ENCODE data around the gene CD70.

DNA sequence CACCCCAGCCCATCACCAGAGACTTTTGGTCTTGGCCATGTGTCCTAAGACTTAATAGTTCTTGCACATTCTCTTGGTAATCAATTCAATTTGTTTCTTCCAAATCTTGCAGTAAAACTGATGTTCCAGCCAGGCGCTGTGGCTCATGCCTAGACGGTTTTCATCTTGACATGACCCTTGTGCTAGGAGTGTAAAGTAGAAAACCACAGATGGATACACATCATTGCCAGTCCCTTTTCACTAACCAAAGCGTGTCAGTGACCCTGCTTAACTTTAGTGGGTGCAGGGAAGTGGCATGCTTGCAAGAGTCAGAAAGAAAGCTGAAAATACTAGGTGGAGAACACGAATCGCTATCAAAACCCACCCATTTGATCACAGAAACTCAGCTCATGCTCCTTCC is 18.0 kb upstream of the CD70 start:
- TF ChIP-seq, protein P1, sequence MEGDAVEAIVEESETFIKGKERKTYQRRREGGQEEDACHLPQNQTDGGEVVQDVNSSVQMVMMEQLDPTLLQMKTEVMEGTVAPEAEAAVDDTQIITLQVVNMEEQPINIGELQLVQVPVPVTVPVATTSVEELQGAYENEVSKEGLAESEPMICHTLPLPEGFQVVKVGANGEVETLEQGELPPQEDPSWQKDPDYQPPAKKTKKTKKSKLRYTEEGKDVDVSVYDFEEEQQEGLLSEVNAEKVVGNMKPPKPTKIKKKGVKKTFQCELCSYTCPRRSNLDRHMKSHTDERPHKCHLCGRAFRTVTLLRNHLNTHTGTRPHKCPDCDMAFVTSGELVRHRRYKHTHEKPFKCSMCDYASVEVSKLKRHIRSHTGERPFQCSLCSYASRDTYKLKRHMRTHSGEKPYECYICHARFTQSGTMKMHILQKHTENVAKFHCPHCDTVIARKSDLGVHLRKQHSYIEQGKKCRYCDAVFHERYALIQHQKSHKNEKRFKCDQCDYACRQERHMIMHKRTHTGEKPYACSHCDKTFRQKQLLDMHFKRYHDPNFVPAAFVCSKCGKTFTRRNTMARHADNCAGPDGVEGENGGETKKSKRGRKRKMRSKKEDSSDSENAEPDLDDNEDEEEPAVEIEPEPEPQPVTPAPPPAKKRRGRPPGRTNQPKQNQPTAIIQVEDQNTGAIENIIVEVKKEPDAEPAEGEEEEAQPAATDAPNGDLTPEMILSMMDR (IDR thresholded peaks at IDR 0.05 in 8 of 11, conservative IDR thresholded peaks at IDR 0.05 in 3 of 11): no peak
- TF ChIP-seq POLR2AphosphoS5 (IDR thresholded peaks at IDR 0.05) (no peak), POLR2A (IDR thresholded peaks at IDR 0.05) (no peak)
